ENCODE data around the gene HMCN2.

DNA sequence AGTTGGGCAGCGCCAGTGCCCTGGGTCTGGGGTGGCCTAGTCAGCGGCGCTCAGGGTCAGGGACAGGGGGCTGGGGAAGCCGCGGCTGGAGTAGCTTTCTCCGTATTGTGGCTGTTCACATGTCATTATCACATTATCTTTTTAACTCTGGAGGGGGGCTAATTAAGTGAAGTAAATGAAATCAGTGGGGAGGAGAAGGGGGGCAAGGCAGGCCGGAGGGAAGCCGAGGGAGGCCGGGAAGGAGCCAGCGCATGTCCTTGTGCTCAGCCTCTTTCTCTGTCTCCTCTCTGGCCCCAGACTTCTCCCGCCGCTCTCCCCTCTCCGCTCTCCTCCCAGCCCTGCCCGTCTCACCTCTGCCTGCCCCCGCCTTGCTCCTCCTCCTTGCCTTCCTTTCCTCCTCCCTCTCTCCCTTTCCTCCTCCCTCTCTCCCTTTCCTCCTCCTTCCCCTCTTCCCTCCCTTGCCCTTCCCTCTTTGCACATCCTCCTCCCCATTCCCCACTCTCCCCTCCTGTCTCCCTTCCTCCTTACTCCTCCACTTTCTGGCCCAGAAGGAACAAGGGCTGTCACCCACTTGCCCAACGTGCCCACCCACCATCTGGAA, 217.9 kb downstream of the HMCN2 start:
- TF ChIP-seq SUZ12 (IDR thresholded peaks at IDR 0.05; ENCODE audit: extremely low read depth, insufficient read depth, insufficient read length) (no peak), YY1 (IDR thresholded peaks at IDR 0.05; ENCODE audit: insufficient read depth, insufficient read length) (no peak), ZNF274 (IDR thresholded peaks at IDR 0.05; ENCODE audit: low read depth, low read length) (no peak)
